Activated CD8-positive, alpha-beta memory T cell treated with anti-CD3 and anti-CD28 coated beads for 36 hours (primary cell): ENCODE results near the gene GGTLC1. TPM values are rescaled to one million over a fixed set of nuclear protein-coding genes. Genes with fewer than 3 reads are reported as not detected.

Source experiments
- total RNA-seq, 2 experiments: library from RNA; stranded (reverse); gene quantifications; one replicate each; pipeline ENCODE4 v1.2.3, GENCODE V29; 2021

The GGTLC1 gene
- total RNA-seq, 2 experiments from 2014 or later = not detected

Other genes with a start within 250 kb of the GGTLC1 start
- gene CST1, start 237.8 kb downstream of the GGTLC1 start, total RNA-seq = not detected
- not detected for gene CST2, start 162.1 kb downstream of the GGTLC1 start, total RNA-seq
- gene CST5, start 109.0 kb downstream of the GGTLC1 start, total RNA-seq = not detected